Osteoblast (primary cell): ENCODE data around the gene TMPRSS15. TPM values are rescaled to one million over a fixed set of nuclear protein-coding genes. Genes with fewer than 3 reads are reported as not detected.

Experiments used
- DNase-seq: peaks from one replicate; pipeline ENCODE4 v3.0.0; 2011; ENCODE audit warnings: low spot score, mixed read lengths; ENCODE audit not compliant: insufficient read length; ENCODE audit errors: missing footprints
- H2AFZ ChIP-seq: 2 replicates; pipeline ENCODE4 v1.6.0; 2011; ENCODE audit warnings: mild to moderate bottlenecking, low read length
- H3K27ac ChIP-seq: 2 replicates; pipeline ENCODE4 v1.5.1; 2011; ENCODE audit warnings: mild to moderate bottlenecking, low read depth, low read length, moderate library complexity
- H3K27me3 ChIP-seq: 2 replicates; pipeline ENCODE4 v1.6.0; 2012; ENCODE audit warnings: mild to moderate bottlenecking, control low read depth, inconsistent platforms, low read length, moderate library complexity; ENCODE audit not compliant: insufficient read depth
- H3K36me3 ChIP-seq: 2 replicates; pipeline ENCODE4 v1.5.1; 2011; ENCODE audit warnings: mild to moderate bottlenecking, low read length, control low read depth, moderate library complexity; ENCODE audit not compliant: insufficient read depth
- H3K4me1 ChIP-seq: 2 replicates; pipeline ENCODE4 v1.5.1; 2011; ENCODE audit warnings: mild to moderate bottlenecking, low read length, control low read depth, moderate library complexity; ENCODE audit not compliant: insufficient read depth
- H3K4me2 ChIP-seq: 2 replicates; pipeline ENCODE4 v1.6.0; 2011; ENCODE audit warnings: mild to moderate bottlenecking, low read length; ENCODE audit not compliant: insufficient read depth
- H3K4me3 ChIP-seq: fragments of 200-600 bp; sonication (generic); 3 replicates; pipeline ENCODE4 v1.5.1; 2012; ENCODE audit warnings: mild to moderate bottlenecking, low read length, inconsistent platforms; ENCODE audit not compliant: insufficient read depth
- H3K79me2 ChIP-seq: 2 replicates; pipeline ENCODE4 v1.6.0; 2012; ENCODE audit warnings: mild to moderate bottlenecking, low read length, control low read depth, inconsistent platforms; ENCODE audit not compliant: insufficient read depth
- H3K9me3 ChIP-seq: 2 replicates; pipeline ENCODE4 v1.5.1; 2011; ENCODE audit warnings: low read depth, low read length, control low read depth
- H4K20me1 ChIP-seq: 2 replicates; pipeline ENCODE4 v1.6.0; 2012; ENCODE audit warnings: mild to moderate bottlenecking, low read length, control low read depth; ENCODE audit not compliant: insufficient read depth
- CTCF ChIP-seq: IDR thresholded peaks from 2 replicates; pipeline ENCODE4 v1.5.1; 2011; ENCODE audit warnings: mild to moderate bottlenecking, low read depth, low read length, moderate library complexity; ENCODE audit errors: extremely low read depth
- total RNA-seq: library from RNA; depleted of rRNA; stranded (reverse); fragments of >200 nt; gene quantifications from 2 replicates; pipeline ENCODE4 v1.2.3, GENCODE V29; 2012

Gene TMPRSS15
- total RNA-seq, 1 donor: not detected

- Histone ChIP-seq H3K4me1 (no peaks in the 10 kb centered on the region), H3K79me2 (no peaks in the 10 kb centered on the region), H3K4me3 (no peak overlapping the region), H3K9me3 (no peaks in the 10 kb centered on the region), H4K20me1 (no peaks in the 10 kb centered on the region), H3K36me3 (no peaks in the 10 kb centered on the region), H3K27ac (no peak overlapping the region), H3K27me3 (no peaks in the 10 kb centered on the region), H3K4me2 (no peak overlapping the region), H2AFZ (no peak overlapping the region)
- no peak for TF ChIP-seq CTCF
- DNase-seq: no peak
Measured at GRCh38 chr21:18252680-18253079, 150.9 kb downstream of the TMPRSS15 start.

GRCh38 chr21:18252256-18252655 lies 151.3 kb downstream of the TMPRSS15 start:
- no peak for DNase-seq
- no peak overlapping the region for H2AFZ ChIP-seq
- H3K9me3 ChIP-seq: no peaks in the 10 kb centered on the region
- no peaks in the 10 kb centered on the region for H3K27me3 ChIP-seq
- no peak overlapping the region for H3K4me2 ChIP-seq
- H4K20me1 ChIP-seq: no peaks in the 10 kb centered on the region
- H3K4me1 ChIP-seq: no peaks in the 10 kb centered on the region
- H3K4me3 ChIP-seq: no peak overlapping the region
- H3K27ac ChIP-seq: no peak overlapping the region
- H3K79me2 ChIP-seq: no peaks in the 10 kb centered on the region
- no peaks in the 10 kb centered on the region for H3K36me3 ChIP-seq
- no peak for TF ChIP-seq CTCF

DNA sequence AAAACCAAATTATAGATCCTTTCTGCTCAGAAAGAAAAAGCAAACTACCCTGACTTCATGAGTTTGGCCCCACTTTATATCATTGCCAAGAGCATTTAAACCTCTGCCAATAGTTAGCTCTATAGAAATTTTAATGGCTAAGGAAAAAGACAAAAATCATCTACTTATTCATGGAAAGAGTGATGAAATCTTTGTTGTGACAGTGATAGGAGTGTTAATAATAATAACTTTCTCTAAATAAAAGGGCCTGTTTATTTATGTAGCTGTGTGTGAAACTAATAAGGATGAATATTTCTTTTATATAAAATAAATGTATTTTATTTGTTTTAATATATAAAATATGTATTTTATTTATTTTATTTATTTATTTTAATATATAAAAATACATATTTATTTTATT lies 152.5 kb downstream of the TMPRSS15 start:
- TF ChIP-seq CTCF: no peak
- H3K4me3 ChIP-seq: no peak overlapping the region
- no peaks in the 10 kb centered on the region for H4K20me1 ChIP-seq
- H3K79me2 ChIP-seq: no peaks in the 10 kb centered on the region
- no peaks in the 10 kb centered on the region for H3K36me3 ChIP-seq
- H2AFZ ChIP-seq: no peak overlapping the region
- no peak for DNase-seq
- no peaks in the 10 kb centered on the region for H3K9me3 ChIP-seq
- H3K27ac ChIP-seq: no peak overlapping the region
- no peak overlapping the region for H3K4me2 ChIP-seq
- H3K4me1 ChIP-seq: no peaks in the 10 kb centered on the region
- H3K27me3 ChIP-seq: no peaks in the 10 kb centered on the region

- Histone ChIP-seq H3K79me2 (no peaks in the 10 kb centered on the region), H3K4me1 (no peaks in the 10 kb centered on the region), H3K27me3 (no peaks in the 10 kb centered on the region), H3K9me3 (no peaks in the 10 kb centered on the region), H4K20me1 (no peaks in the 10 kb centered on the region), H3K4me2 (no peak overlapping the region), H3K36me3 (no peaks in the 10 kb centered on the region), H3K27ac (no peak overlapping the region), H2AFZ (no peak overlapping the region), H3K4me3 (no peak overlapping the region)
- no peak for DNase-seq
- TF ChIP-seq CTCF: no peak
Measured at GRCh38 chr21:18249672-18250071, 153.9 kb downstream of the TMPRSS15 start.
